IMR-90 (cell line): Measurements from ENCODE around the gene ANKRD33B. TPM values are rescaled to one million over a fixed set of nuclear protein-coding genes. Genes with fewer than 3 reads are reported as not detected.

ENCODE experiments used
- ATAC-seq: fragments of 200-7000 bp; cut with Tn5 transposase; 2 replicates; pipeline ENCODE4 v1.9.1; 2020; ENCODE audit warnings: low read depth, mild to moderate bottlenecking, moderate library complexity
- BruUV-seq: library from RNA; stranded (reverse); fragments of 400-500 nt; replicated peaks from 2 replicates; lab custom pipeline; 2021; lab: Mats Ljungman, UMichigan
- CTCF ChIA-PET: fragments of 300-600 bp; formaldehyde crosslinking; extraction: SDS; loops from one replicate; lab custom pipeline; 2021; ENCODE audit warnings: antibody characterized with exemption; lab: Yijun Ruan, JAX
- POLR2A ChIA-PET: fragments of 300-600 bp; sonication (Branson Sonifier 250); formaldehyde crosslinking; loops from one replicate; lab custom pipeline; 2022; ENCODE audit warnings: antibody characterized with exemption; ENCODE audit not compliant: unreplicated experiment; lab: Charles Lee
- DNase-seq: peaks from one replicate; pipeline ENCODE4 v3.0.0; 2013
- H2AFZ ChIP-seq: replicated peaks from 2 replicates; pipeline ENCODE3; 2013; ENCODE audit warnings: low read length, mild to moderate bottlenecking; ENCODE audit not compliant: poor library complexity
- H2AK5ac ChIP-seq: 2 replicates; pipeline ENCODE4 v1.6.1; 2013; ENCODE audit warnings: low read depth, low read length, inconsistent platforms
- H2AK9ac ChIP-seq: replicated peaks from 2 replicates; pipeline ENCODE3; 2013; ENCODE audit warnings: mild to moderate bottlenecking, low read depth, low read length, moderate library complexity; ENCODE audit not compliant: poor library complexity
- H2BK120ac ChIP-seq: 2 replicates; pipeline ENCODE4 v1.6.1; 2013; ENCODE audit warnings: low read depth, low read length, inconsistent platforms
- H2BK15ac ChIP-seq: 3 replicates; pipeline ENCODE4 v1.6.1; 2013; ENCODE audit warnings: low read depth, low read length, inconsistent platforms
- H2BK20ac ChIP-seq: 2 replicates; pipeline ENCODE4 v1.6.1; 2013; ENCODE audit warnings: low read depth, mild to moderate bottlenecking, inconsistent platforms, low read length, moderate library complexity
- H2BK5ac ChIP-seq: 2 replicates; pipeline ENCODE4 v1.6.1; 2013; ENCODE audit warnings: mild to moderate bottlenecking, low read depth, low read length, inconsistent platforms; ENCODE audit not compliant: poor library complexity, severe bottlenecking
- H3K14ac ChIP-seq: replicated peaks from 2 replicates; pipeline ENCODE4 v1.6.1; 2013; ENCODE audit warnings: low read depth, low read length, inconsistent platforms
- H3K18ac ChIP-seq: 2 replicates; pipeline ENCODE4 v1.6.1; 2013; ENCODE audit warnings: low read depth, low read length, control low read depth
- H3K23ac ChIP-seq: 2 replicates; pipeline ENCODE4 v1.6.1; 2013; ENCODE audit warnings: low read depth, low read length, inconsistent platforms
- H3K27ac ChIP-seq: 2 replicates; pipeline ENCODE4 v1.5.1; 2013; ENCODE audit warnings: mild to moderate bottlenecking, control low read depth, low read length; ENCODE audit not compliant: insufficient read depth
- H3K27me3 ChIP-seq: 2 replicates; pipeline ENCODE4 v1.6.1; 2013; ENCODE audit warnings: low read length; ENCODE audit not compliant: control insufficient read depth, insufficient read depth
- H3K36me3 ChIP-seq: 2 replicates; pipeline ENCODE4 v1.6.1; 2013; ENCODE audit warnings: low read length, mixed read lengths; ENCODE audit not compliant: control insufficient read depth, insufficient read depth
- H3K4ac ChIP-seq: 2 replicates; pipeline ENCODE4 v1.6.1; 2013; ENCODE audit warnings: low read depth, low read length, inconsistent platforms
- H3K4me1 ChIP-seq: 2 replicates; pipeline ENCODE4 v1.6.1; 2013; ENCODE audit warnings: low read length, mixed read lengths; ENCODE audit not compliant: control insufficient read depth, insufficient read depth
- H3K4me2 ChIP-seq: 2 replicates; pipeline ENCODE4 v1.6.1; 2013; ENCODE audit warnings: low read depth, mild to moderate bottlenecking, control low read depth, low read length, moderate library complexity
- H3K4me3 ChIP-seq: 2 replicates; pipeline ENCODE4 v1.5.1; 2013; ENCODE audit warnings: low read depth, mild to moderate bottlenecking, control low read depth, low read length, moderate library complexity; ENCODE audit not compliant: insufficient read depth
- H3K56ac ChIP-seq: 2 replicates; pipeline ENCODE4 v1.6.1; 2013; ENCODE audit warnings: low read length, inconsistent platforms; ENCODE audit not compliant: insufficient read depth; ENCODE audit errors: extremely low read depth
- H3K79me1 ChIP-seq, 2 experiments: 2 replicates each; pipeline ENCODE4 v1.6.1; 2013; ENCODE audit warnings: low read length in 2 of 2, inconsistent platforms in 1 of 2, low read depth in 1 of 2
- H3K9ac ChIP-seq: 2 replicates; pipeline ENCODE4 v1.6.1; 2013; ENCODE audit warnings: low read depth, low read length, control low read depth
- H3K9me1 ChIP-seq: 2 replicates; pipeline ENCODE4 v1.6.1; 2013; ENCODE audit warnings: low read length, inconsistent platforms; ENCODE audit not compliant: insufficient read depth
- H3K9me3 ChIP-seq: 2 replicates; pipeline ENCODE4 v1.6.1; 2013; ENCODE audit warnings: low read length; ENCODE audit not compliant: control insufficient read depth, insufficient read depth
- H4K20me1 ChIP-seq: 2 replicates; pipeline ENCODE4 v1.6.1; 2013; ENCODE audit warnings: low read length, inconsistent platforms; ENCODE audit not compliant: insufficient read depth
- H4K5ac ChIP-seq: 2 replicates; pipeline ENCODE4 v1.6.1; 2013; ENCODE audit warnings: mild to moderate bottlenecking, low read depth, low read length, control low read depth
- H4K8ac ChIP-seq, 2 experiments: 2 replicates each; pipeline ENCODE4 v1.6.1; 2013; ENCODE audit warnings: low read depth in 2 of 2, low read length in 2 of 2, control low read depth in 1 of 2, inconsistent platforms in 1 of 2
- H4K91ac ChIP-seq: 2 replicates; pipeline ENCODE4 v1.6.1; 2013; ENCODE audit warnings: low read depth, low read length, inconsistent platforms; ENCODE audit not compliant: insufficient read depth
- BHLHE40 ChIP-seq: fragments of 150-350 bp; IDR thresholded peaks from 2 replicates; pipeline ENCODE4 v1.6.1; 2016; ENCODE audit warnings: mild to moderate bottlenecking, low read depth, low read length
- CEBPB ChIP-seq: IDR thresholded peaks from 2 replicates; pipeline ENCODE4 v1.6.1; 2012; ENCODE audit warnings: low read depth, low read length, improper control_type of control experiment
- FOS ChIP-seq: fragments of 150-350 bp; IDR thresholded peaks from 2 replicates; pipeline ENCODE4 v1.6.1; 2016; ENCODE audit warnings: low read depth, low read length
- MAZ ChIP-seq: IDR thresholded peaks from 2 replicates; pipeline ENCODE4 v1.6.1; 2012; ENCODE audit warnings: low read depth, mild to moderate bottlenecking, low read length, improper control_type of control experiment, moderate library complexity, borderline replicate concordance
- MXI1 ChIP-seq: IDR thresholded peaks from 2 replicates; pipeline ENCODE4 v1.6.1; 2012; ENCODE audit warnings: low read depth, mild to moderate bottlenecking, low read length, moderate library complexity, borderline replicate concordance
- POLR2A ChIP-seq: IDR thresholded peaks from 2 replicates; pipeline ENCODE4 v1.6.1; 2012; ENCODE audit warnings: mild to moderate bottlenecking, low read depth, low read length
- RAD21 ChIP-seq: IDR thresholded peaks from 2 replicates; pipeline ENCODE4 v1.6.1; 2012; ENCODE audit warnings: low read length, improper control_type of control experiment
- RCOR1 ChIP-seq: IDR thresholded peaks from 2 replicates; pipeline ENCODE4 v1.6.1; 2012; ENCODE audit warnings: mild to moderate bottlenecking, low read length, improper control_type of control experiment; ENCODE audit not compliant: insufficient replicate concordance
- RFX5 ChIP-seq: IDR thresholded peaks from 2 replicates; pipeline ENCODE4 v1.8.0; 2012; ENCODE audit warnings: low read depth, mild to moderate bottlenecking, low read length, moderate library complexity
- WGBS, 2 experiments: methylation state at CpG; one replicate each; pipeline versions ENCODE4 v1.1.5 to v1.1.7; 2013; ENCODE audit warnings: missing lambda C conversion rate in 2 of 2; ENCODE audit not compliant: insufficient read length in 1 of 2; ENCODE audit errors: extremely low coverage in 2 of 2; 5-methylcytosine and 5-hydroxymethylcytosine counted together
- dilution Hi-C: fragments of 300-500 bp; cut with HindIII; formaldehyde crosslinking; loops from one replicate; pipeline ENCODE4 v1.14.3; 2018; ENCODE audit warnings: low sequenced_read_pairs; ENCODE audit not compliant: unreplicated experiment
- in situ Hi-C: fragments of 300-500 bp; cut with MboI; formaldehyde crosslinking; loops from 3 replicates; pipeline ENCODE4 v1.14.3; 2019; ENCODE audit warnings: low sequenced_read_pairs, inconsistent platforms, mixed read lengths
- intact Hi-C: fragments of 100-400 bp; cut with micrococcal nuclease; formaldehyde crosslinking; loops from 2 replicates; pipeline ENCODE4 v1.10.0; 2022
- polyA plus RNA-seq, 3 experiments: library from polyadenylated mRNA; depleted of rRNA; stranded (reverse); fragments of >200 nt; gene quantifications; 2 replicates each; pipeline ENCODE4 v1.2.3, GENCODE V29; 2012; ENCODE audit warnings: low replicate concordance in 1 of 3
- total RNA-seq: library from RNA; depleted of rRNA; stranded (reverse); fragments of >200 nt; gene quantifications from 2 replicates; pipeline ENCODE4 v1.2.3, GENCODE V29; 2012
- TF ChIP-seq, protein P1 (sequence below): conservative IDR thresholded peaks from 2 replicates; pipeline ENCODE4 v1.5.1; 2012; ENCODE audit warnings: mild to moderate bottlenecking, low read depth, low read length, improper control_type of control experiment
- TF ChIP-seq, protein P2 (sequence below): fragments of 150-350 bp; IDR thresholded peaks from 2 replicates; pipeline ENCODE4 v1.6.1; 2017; ENCODE audit warnings: mild to moderate bottlenecking, antibody characterized with exemption, low read length, low read depth
- TF ChIP-seq, protein P3 (sequence below): fragments of 150-350 bp; IDR thresholded peaks from 2 replicates; pipeline ENCODE4 v1.6.1; 2016; ENCODE audit warnings: low read depth, mild to moderate bottlenecking, low read length, moderate library complexity, borderline replicate concordance

The ANKRD33B gene
- total and polyA plus RNA-seq, 2 of the 4 experiments (the other 2 are of a cell fraction): 2.5 to 3.3 TPM

DNA sequence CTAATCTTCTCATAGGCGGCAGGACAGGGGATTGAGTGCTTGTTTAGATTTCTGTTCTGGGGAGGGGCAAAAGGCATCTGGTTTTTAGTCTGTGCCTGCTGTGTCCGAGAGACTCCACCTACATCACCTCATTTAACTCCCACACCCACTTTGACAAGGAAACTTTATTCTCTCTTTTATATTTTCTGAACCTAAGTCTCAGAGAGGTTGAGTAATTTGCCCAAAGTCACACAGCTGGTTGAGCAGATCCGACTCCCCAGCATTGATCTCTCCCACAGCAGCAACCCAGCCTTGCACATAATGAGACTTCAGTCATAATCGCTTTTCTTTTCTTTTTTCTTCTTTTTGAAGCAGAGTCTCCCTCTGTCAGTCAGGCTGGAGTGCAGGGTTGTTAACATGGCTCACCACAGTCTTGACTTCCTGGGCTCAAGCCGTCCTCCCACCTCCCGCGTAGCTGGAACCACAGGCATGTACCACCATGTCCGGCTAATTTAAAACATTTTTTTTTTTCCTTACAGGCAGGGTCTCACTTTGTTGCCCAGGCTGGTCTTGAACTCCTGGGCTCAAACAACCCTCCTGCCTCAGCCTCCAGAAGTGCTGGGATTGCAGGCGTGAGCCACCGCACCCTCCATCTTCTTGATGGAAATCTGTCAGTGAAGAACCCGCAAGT is 36.5 kb upstream of the ANKRD33B start:
- Histone ChIP-seq H2AK9ac (no peak overlapping the region), H3K27me3 (no peaks in the 10 kb centered on the region), H2BK20ac (peak overlapping the region; percentile 95), H2BK5ac (peak overlapping the region; percentile 51), H3K36me3 (no peaks in the 10 kb centered on the region), H4K5ac (peak overlapping the region; percentile 78), H2AK5ac (peak overlapping the region; percentile 94), H3K27ac (peak overlapping the region; percentile 60; the same call in 1 of the 2 replicates), H3K4me2 (no peak overlapping the region), H3K9me3 (no peaks in the 10 kb centered on the region; the same call in 1 of the 2 replicates), H3K4ac (peak overlapping the region; percentile 87), H3K18ac (peak overlapping the region; percentile 35), H3K79me1 (no peaks in the 10 kb centered on the region), H4K91ac (peak overlapping the region; percentile 36), H3K4me3 (no peak overlapping the region), H4K20me1 (no peaks in the 10 kb centered on the region), H4K8ac (peak overlapping the region; percentile 20 to 69; a peak in 3 of 4 replicates), H3K4me1 (peaks cover 29% of the 10 kb centered on the region), H2BK15ac (peak overlapping the region; percentile 91; the same call in 1 of the 3 replicates), H3K9me1 (peaks cover 24% of the 10 kb centered on the region), H3K23ac (0 out of 2 replicates have a peak overlapping the region, but pooled peaks have one; percentile 69), H3K56ac (no peak overlapping the region), H2AFZ (peak overlapping the region; percentile 25), H3K14ac (peak overlapping the region; percentile 74), H2BK120ac (peak overlapping the region; percentile 81), H3K9ac (no peak overlapping the region; the same call in 1 of the 2 replicates)
- no peak for ATAC-seq
- ChIA-PET CTCF (no interaction called here), POLR2A (no interaction called here)
- TF ChIP-seq POLR2A (no peak), RFX5 (no peak), CEBPB (no peak), MXI1 (no peak), RCOR1 (no peak), BHLHE40 (no peak), RAD21 (no peak), MAZ (no peak), FOS (no peak)
- TF ChIP-seq, protein P1, sequence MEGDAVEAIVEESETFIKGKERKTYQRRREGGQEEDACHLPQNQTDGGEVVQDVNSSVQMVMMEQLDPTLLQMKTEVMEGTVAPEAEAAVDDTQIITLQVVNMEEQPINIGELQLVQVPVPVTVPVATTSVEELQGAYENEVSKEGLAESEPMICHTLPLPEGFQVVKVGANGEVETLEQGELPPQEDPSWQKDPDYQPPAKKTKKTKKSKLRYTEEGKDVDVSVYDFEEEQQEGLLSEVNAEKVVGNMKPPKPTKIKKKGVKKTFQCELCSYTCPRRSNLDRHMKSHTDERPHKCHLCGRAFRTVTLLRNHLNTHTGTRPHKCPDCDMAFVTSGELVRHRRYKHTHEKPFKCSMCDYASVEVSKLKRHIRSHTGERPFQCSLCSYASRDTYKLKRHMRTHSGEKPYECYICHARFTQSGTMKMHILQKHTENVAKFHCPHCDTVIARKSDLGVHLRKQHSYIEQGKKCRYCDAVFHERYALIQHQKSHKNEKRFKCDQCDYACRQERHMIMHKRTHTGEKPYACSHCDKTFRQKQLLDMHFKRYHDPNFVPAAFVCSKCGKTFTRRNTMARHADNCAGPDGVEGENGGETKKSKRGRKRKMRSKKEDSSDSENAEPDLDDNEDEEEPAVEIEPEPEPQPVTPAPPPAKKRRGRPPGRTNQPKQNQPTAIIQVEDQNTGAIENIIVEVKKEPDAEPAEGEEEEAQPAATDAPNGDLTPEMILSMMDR: no peak
- TF ChIP-seq, protein P2, sequence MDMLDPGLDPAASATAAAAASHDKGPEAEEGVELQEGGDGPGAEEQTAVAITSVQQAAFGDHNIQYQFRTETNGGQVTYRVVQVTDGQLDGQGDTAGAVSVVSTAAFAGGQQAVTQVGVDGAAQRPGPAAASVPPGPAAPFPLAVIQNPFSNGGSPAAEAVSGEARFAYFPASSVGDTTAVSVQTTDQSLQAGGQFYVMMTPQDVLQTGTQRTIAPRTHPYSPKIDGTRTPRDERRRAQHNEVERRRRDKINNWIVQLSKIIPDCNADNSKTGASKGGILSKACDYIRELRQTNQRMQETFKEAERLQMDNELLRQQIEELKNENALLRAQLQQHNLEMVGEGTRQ: no peak
- TF ChIP-seq, protein P3, sequence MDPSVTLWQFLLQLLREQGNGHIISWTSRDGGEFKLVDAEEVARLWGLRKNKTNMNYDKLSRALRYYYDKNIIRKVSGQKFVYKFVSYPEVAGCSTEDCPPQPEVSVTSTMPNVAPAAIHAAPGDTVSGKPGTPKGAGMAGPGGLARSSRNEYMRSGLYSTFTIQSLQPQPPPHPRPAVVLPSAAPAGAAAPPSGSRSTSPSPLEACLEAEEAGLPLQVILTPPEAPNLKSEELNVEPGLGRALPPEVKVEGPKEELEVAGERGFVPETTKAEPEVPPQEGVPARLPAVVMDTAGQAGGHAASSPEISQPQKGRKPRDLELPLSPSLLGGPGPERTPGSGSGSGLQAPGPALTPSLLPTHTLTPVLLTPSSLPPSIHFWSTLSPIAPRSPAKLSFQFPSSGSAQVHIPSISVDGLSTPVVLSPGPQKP: no peak
- 82% methylated on average over 5 of the region's 11 CpGs; no CpG with 5 or more reads in 1 of the 2 experiments for WGBS, 2 experiments
- DNase-seq: peak; percentile 23
- dilution Hi-C loops (no loop called here), in situ Hi-C loops (no loop called here), intact Hi-C loops (no loop called here)
- BruUV-seq: no TSS peak
